Right lobe of liver (tissue), 6 donors: ENCODE results near the gene SYCE3. TPM values are rescaled to one million over a fixed set of nuclear protein-coding genes. Genes with fewer than 3 reads are reported as not detected.
A peak's percentile ranks its signal among the peaks of the same experiment; 100 is the strongest.
"Not testable (repeated sequence)": the region's sequence is repeated elsewhere in the genome, so short reads cannot be mapped to it uniquely, and the experiment has no call there.

ENCODE experiments used
- ATAC-seq, 4 donors: fragments of 200-7000 bp; cut with Tn5 transposase; one replicate each; pipeline ENCODE4 v1.9.1; 2020; ENCODE audit warnings: mild to moderate bottlenecking in 4 of 4, moderate library complexity in 4 of 4
- DNase-seq, 3 donors: peaks; one replicate each; pipeline ENCODE4 v3.0.0-alpha.2; 2020
- H3K27ac ChIP-seq, 3 donors: fragments of 200-600 bp; one replicate each; pipeline ENCODE4 v1.8.0; 2022
- H3K27me3 ChIP-seq, 2 donors: fragments of 200-600 bp; one replicate each; pipeline ENCODE4 v1.8.0; 2022
- H3K36me3 ChIP-seq, 4 donors: fragments of 200-600 bp; sonication (generic) in 1 of 4; one replicate each; pipeline versions ENCODE4 v1.5.1 to v1.8.0; 2017 to 2022; ENCODE audit warnings: control low read depth in 1 of 4
- H3K4me1 ChIP-seq, 4 donors: fragments of 200-600 bp; sonication (generic) in 1 of 4; one replicate each; pipeline versions ENCODE4 v1.5.1 to v1.8.0; 2017 to 2022; ENCODE audit warnings: control low read depth in 1 of 4
- H3K4me3 ChIP-seq, 3 donors: fragments of 200-600 bp; one replicate each; pipeline ENCODE4 v1.8.0; 2022
- H3K9me3 ChIP-seq, 4 donors: fragments of 200-600 bp; sonication (generic) in 1 of 4; one replicate each; pipeline versions ENCODE4 v1.5.1 to v1.8.0; 2017 to 2022; ENCODE audit warnings: control low read depth in 1 of 4
- CTCF ChIP-seq, 4 donors: fragments of 200-600 bp in 3 of 4; fragments of 450-650 bp in 1 of 4; IDR thresholded peaks; one replicate each; pipeline versions ENCODE4 v1.5.1 to v1.8.0; 2016 to 2022; ENCODE audit warnings: antibody characterized with exemption in 4 of 4, mild to moderate bottlenecking in 2 of 4
- POLR2A ChIP-seq: fragments of 450-650 bp; IDR thresholded peaks from one replicate; pipeline ENCODE4 v1.6.1; 2017; ENCODE audit warnings: antibody characterized with exemption, mild to moderate bottlenecking
- WGBS: methylation state at CpG from one replicate; pipeline ENCODE4 v1.1.6; 2018; ENCODE audit warnings: low coverage, low lambda C conversion rate; ENCODE audit not compliant: insufficient coverage; ENCODE audit errors: missing lambda C conversion rate; 5-methylcytosine and 5-hydroxymethylcytosine counted together
- intact Hi-C, 2 donors: fragments of 100-400 bp; cut with DNase I; formaldehyde crosslinking; loops; one replicate each; pipeline versions ENCODE4 v1.11.2 to v1.14.1; 2022
- total RNA-seq, 6 experiments: library from RNA; depleted of rRNA in 2 of 6; stranded (reverse); fragments of >200 nt in 2 of 6; fragmentation: NEBNext Ultra II Directional in 3 of 6; extraction: Animal tissue kit (Norgen Biotek cat#: 25700) in 3 of 6; gene quantifications; one replicate each; pipeline versions ENCODE4 v1.1.0 to v1.2.4, GENCODE V29; 2016 to 2023
- donor health status: DM: no; HTN: yes; CAD: no.
- donor health status: DM: no; HTN: no; CAD: no.
- donor health status: DM: no; HTN: no; CAD: no.
- donor health status: DM: no; HTN: yes; CAD: no.
- donor health status: DM: no; HTN: yes; CAD: no.

SYCE3 gene
- total RNA-seq, 6 experiments from 2014 or later = 3.3 to 4.7 TPM; not detected in 4

GRCh38 chr22:50542416-50542927, 20.2 kb downstream of the SYCE3 start:
- TF ChIP-seq CTCF (IDR thresholded peaks at IDR 0.05) (no peak), POLR2A (peak; percentile 35)

GRCh38 chr22:50541667-50542026, 21.1 kb downstream of the SYCE3 start:
- H3K36me3 ChIP-seq, intact Hi-C loops, H3K9me3 ChIP-seq, H3K4me3 ChIP-seq, H3K27me3 ChIP-seq: not testable (repeated sequence)
- Histone ChIP-seq H3K4me1 (peaks cover 0 to 19% (median 9%) of the 10 kb centered on the region in 4 donors), H3K27ac (peak overlapping the region; percentile 44 to 97 (median 96))
- ATAC-seq (peak in 2 of 4 donors; percentile 16 to 47), DNase-seq (peak in 2 of 3 donors; percentile 62 to 65)
- TF ChIP-seq POLR2A = peak; percentile 60
- 39% methylated on average over 5 of the region's 5 CpGs for WGBS

More at GRCh38 chr22:50542416-50542927, 20.2 kb downstream of the SYCE3 start:
- WGBS = 65% methylated on average over 18 of the region's 19 CpGs
- DNase-seq = peak in 1 of 3 donors; percentile 65
- Histone ChIP-seq H3K27ac (peak overlapping the region in 2 of 3 donors; percentile 96 to 97), H3K27me3 (no peaks in the 10 kb centered on the region), H3K4me1 (peaks cover 0 to 19% (median 9%) of the 10 kb centered on the region in 4 donors), H3K4me3 (no peak overlapping the region), H3K36me3 (no peaks in the 10 kb centered on the region), H3K9me3 (no peaks in the 10 kb centered on the region)
- intact Hi-C loops = no loop called here
- peak in 1 of 4 donors; percentile 3 for ATAC-seq

GRCh38 chr22:50540381-50540780, 22.3 kb downstream of the SYCE3 start:
- intact Hi-C loops = no loop called here
- Histone ChIP-seq H3K27ac (peak overlapping the region; percentile 89 to 97 (median 96)), H3K4me1 (peaks cover 0 to 19% (median 9%) of the 10 kb centered on the region in 4 donors), H3K27me3 (no peaks in the 10 kb centered on the region), H3K36me3 (no peaks in the 10 kb centered on the region), H3K9me3 (no peaks in the 10 kb centered on the region), H3K4me3 (no peak overlapping the region)
- WGBS = 80% methylated on average over 10 of the region's 10 CpGs
- DNase-seq (peak in 1 of 3 donors; percentile 51), ATAC-seq (no peak)
- no peak for TF ChIP-seq CTCF (IDR thresholded peaks at IDR 0.05)
- no peak for TF ChIP-seq POLR2A

- no peak for ATAC-seq
- no peaks in the 10 kb centered on the region for H3K36me3 ChIP-seq
- intact Hi-C loops = no loop called here
- H3K9me3 ChIP-seq = no peaks in the 10 kb centered on the region
- H3K4me3 ChIP-seq = no peak overlapping the region
- DNase-seq = peak in 1 of 3 donors; percentile 27
- H3K27me3 ChIP-seq = no peaks in the 10 kb centered on the region
- peak overlapping the region; percentile 89 to 97 (median 96) for H3K27ac ChIP-seq
- 92% methylated on average over 13 of the region's 13 CpGs for WGBS
- no peak for TF ChIP-seq CTCF (IDR thresholded peaks at IDR 0.05)
- TF ChIP-seq POLR2A = no peak
- H3K4me1 ChIP-seq = peaks cover 0 to 24% (median 9%) of the 10 kb centered on the region in 4 donors
Measured at GRCh38 chr22:50537765-50538164, 25.0 kb downstream of the SYCE3 start.

- H3K9me3 ChIP-seq = no peaks in the 10 kb centered on the region
- H3K4me3 ChIP-seq = no peak overlapping the region
- ATAC-seq = no peak
- no peak overlapping the region for H3K27ac ChIP-seq
- H3K36me3 ChIP-seq = no peaks in the 10 kb centered on the region
- H3K27me3 ChIP-seq = no peaks in the 10 kb centered on the region
- WGBS = 63% methylated on average over 3 of the region's 3 CpGs
- no peak for DNase-seq
- TF ChIP-seq CTCF (IDR thresholded peaks at IDR 0.05) (no peak), POLR2A (no peak)
- peaks cover 0 to 24% (median 9%) of the 10 kb centered on the region in 4 donors for H3K4me1 ChIP-seq
- intact Hi-C loops = no loop called here
Measured at GRCh38 chr22:50536226-50536625, 26.5 kb downstream of the SYCE3 start.
